ENCODE results near the gene ABCC10.

DNA sequence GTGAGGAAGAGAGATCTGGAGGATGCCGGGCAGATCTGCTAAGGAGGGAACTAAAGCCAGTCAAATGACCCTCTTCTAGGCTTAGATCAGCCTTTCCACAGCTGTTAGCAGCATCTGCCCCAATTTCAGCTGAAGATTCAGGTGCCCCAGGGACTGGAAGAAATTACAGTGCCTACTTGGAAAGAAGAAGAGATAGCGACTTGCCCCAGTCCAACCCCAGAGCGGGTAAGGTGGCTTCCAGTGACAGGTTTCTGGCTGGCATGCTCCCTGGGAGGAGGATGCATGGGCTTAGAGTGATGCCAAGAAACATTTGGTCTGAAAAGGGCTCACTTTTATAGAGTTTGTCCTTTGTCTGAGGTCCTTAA, 50.6 kb downstream of the ABCC10 start:
- TF ChIP-seq CTCF (IDR thresholded peaks at IDR 0.05) (no peak), POLR2A (IDR thresholded peaks at IDR 0.05) (no peak)

Data from Peyer's patch (tissue), 4 donors.